Measurements from ENCODE around the gene PTPRN2. TPM values are rescaled to one million over a fixed set of nuclear protein-coding genes. Genes with fewer than 3 reads are reported as not detected.

Gene PTPRN2
- total and polyA plus RNA-seq, 2 of the 8 experiments (the other 6 are each of a cell fraction or from before 2014, with no cell fraction given): 2.6 to 4.5 TPM

GRCh38 chr7:158185653-158186052, 402.0 kb downstream of the PTPRN2 start:
- H3K27ac ChIP-seq (ENCODE audit: low read depth, low read length): no peak overlapping the region
- TF ChIP-seq CBX8 (IDR thresholded peaks at IDR 0.05; ENCODE audit: borderline replicate concordance, low read depth, low read length): no peak
- TF ChIP-seq USF2 (IDR thresholded peaks at IDR 0.05; ENCODE audit: low read length): no peak
- TF ChIP-seq SUZ12 (IDR thresholded peaks at IDR 0.05; ENCODE audit: low read length): no peak
- TF ChIP-seq CEBPB (IDR thresholded peaks at IDR 0.05; ENCODE audit: low read depth, low read length): no peak
- TF ChIP-seq BACH1 (IDR thresholded peaks at IDR 0.05; ENCODE audit: low read length): no peak
- no peak for TF ChIP-seq KDM4A (IDR thresholded peaks at IDR 0.05; ENCODE audit: low read depth, low read length, severe bottlenecking)
- TF ChIP-seq CBX5 (IDR thresholded peaks at IDR 0.05; ENCODE audit: low read depth, low read length): no peak
- no peak for TF ChIP-seq JUN (IDR thresholded peaks at IDR 0.05; ENCODE audit: low read depth, low read length)
- no peak for TF ChIP-seq SIN3A (conservative IDR thresholded peaks at IDR 0.05 in 1 of 2, IDR thresholded peaks at IDR 0.05 in 1 of 2; ENCODE audit: low read depth in 1 of 2, low read length in 2 of 2)
- no peak for TF ChIP-seq SAP30 (IDR thresholded peaks at IDR 0.05; ENCODE audit: insufficient read depth, insufficient replicate concordance, low read length)
- TF ChIP-seq SP4 (IDR thresholded peaks at IDR 0.05; ENCODE audit: low read length): no peak
- TF ChIP-seq RNF2 (IDR thresholded peaks at IDR 0.05; ENCODE audit: borderline replicate concordance, low read depth, low read length, missing control alignments, poor library complexity, severe bottlenecking): no peak
- no peak for TF ChIP-seq KDM1A (IDR thresholded peaks at IDR 0.05; ENCODE audit: borderline replicate concordance, low read length)

More at GRCh38 chr7:158185653-158186052, 402.0 kb downstream of the PTPRN2 start:
- H4K5ac ChIP-seq (ENCODE audit: insufficient read length, low read depth, low read length): no peak overlapping the region
- H2AFZ ChIP-seq (ENCODE audit: low read length): no peak overlapping the region
- no peak overlapping the region for H2BK120ac ChIP-seq (replicated peaks; ENCODE audit: low read depth, low read length)
- no peak for DNase-seq (ENCODE audit: low read depth in 1 of 2, low spot score in 2 of 2)
- no peak overlapping the region for H2AK5ac ChIP-seq (ENCODE audit: low read depth, low read length)
- no peak overlapping the region for H2BK15ac ChIP-seq (ENCODE audit: low read length)
- POLR2A ChIA-PET (ENCODE audit: partially characterized antibody): no interaction called here
- H2BK12ac ChIP-seq (ENCODE audit: low read depth, low read length): no peak overlapping the region
- H3K14ac ChIP-seq (ENCODE audit: insufficient read length): no peak overlapping the region
- no peaks in the 10 kb centered on the region for H3K4me1 ChIP-seq (replicated peaks in 1 of 4; ENCODE audit: control insufficient read depth in 3 of 4, insufficient read depth in 4 of 4, low read length in 3 of 4)
- no peak overlapping the region for H3K4me3 ChIP-seq (ENCODE audit: extremely low read depth in 1 of 4, insufficient read depth in 2 of 4, low read depth in 3 of 4, low read length in 4 of 4)
- H3K79me1 ChIP-seq (ENCODE audit: low read depth, low read length): no peaks in the 10 kb centered on the region
- H3K23ac ChIP-seq (ENCODE audit: insufficient read length): no peak overlapping the region
- H3K36me3 ChIP-seq (ENCODE audit: control insufficient read depth in 2 of 4, insufficient read depth in 4 of 4, low read length in 3 of 4): no peaks in the 10 kb centered on the region
- no peak overlapping the region for H2BK5ac ChIP-seq (ENCODE audit: low read depth, low read length)
- no peak for FAIRE-seq
- H3K79me2 ChIP-seq (ENCODE audit: control insufficient read depth in 1 of 2, insufficient read depth in 2 of 2, low read length in 2 of 2): no peaks in the 10 kb centered on the region
- no peaks in the 10 kb centered on the region for H3K23me2 ChIP-seq (ENCODE audit: low read depth, low read length)
- no peak overlapping the region for H3K9ac ChIP-seq (replicated peaks in 1 of 4; ENCODE audit: extremely low read depth in 1 of 4, low read depth in 3 of 4, low read length in 3 of 4)
- H3K4me2 ChIP-seq (ENCODE audit: insufficient read depth in 1 of 2, low read depth in 2 of 2, low read length in 2 of 2): no peak overlapping the region
- WGBS, 2 experiments (ENCODE audit: extremely low coverage in 1 of 2, insufficient coverage in 1 of 2, insufficient read length in 1 of 2, insufficient replicate concordance in 2 of 2, low coverage in 1 of 2, low lambda C conversion rate in 2 of 2, missing lambda C conversion rate in 1 of 2): 94% methylated on average over 8 of the region's 8 CpGs; no CpG with 5 or more reads in 1 of the 2 experiments
- H4K8ac ChIP-seq (ENCODE audit: extremely low read depth, insufficient read depth, low read length): no peak overlapping the region
- CTCF ChIA-PET (ENCODE audit: partially characterized antibody): interaction anchor here (0.7 kb wide), 1 partner anchor 46 kb away, joined by 3 read pairs; no protein-coding TSS in a partner anchor
- no peak overlapping the region for H3K4ac ChIP-seq (replicated peaks; ENCODE audit: insufficient read length, low read depth, low read length)
- H3K18ac ChIP-seq (ENCODE audit: extremely low read depth, low read length): no peak overlapping the region
- H4K91ac ChIP-seq (replicated peaks; ENCODE audit: insufficient read length, low read length): no peak overlapping the region
- H4K20me1 ChIP-seq (replicated peaks in 1 of 2; ENCODE audit: control insufficient read depth in 1 of 2, insufficient read depth in 2 of 2, low read length in 2 of 2): no peaks in the 10 kb centered on the region
- H3K56ac ChIP-seq (replicated peaks; ENCODE audit: insufficient read length, low read depth, low read length): no peak overlapping the region
- H2BK20ac ChIP-seq (ENCODE audit: low read length): no peak overlapping the region
- no peaks in the 10 kb centered on the region for H3K27me3 ChIP-seq (replicated peaks in 1 of 4; ENCODE audit: control insufficient read depth in 3 of 4, extremely low read depth in 1 of 4, insufficient read depth in 3 of 4, low read length in 3 of 4)
- peaks cover 10 to 32% of the 10 kb centered on the region in 2 experiments; a peak in 3 of 4 replicates for H3K9me3 ChIP-seq (ENCODE audit: insufficient read depth in 2 of 2, low read depth in 1 of 2, low read length in 1 of 2)

All from H1 (cell line).